Measurements from ENCODE around the gene HERC5.

HERC5 gene

GRCh38 chr4:88517825-88518224, 60.9 kb downstream of the HERC5 start:
- no peak overlapping the region for H3K4me3 ChIP-seq (ENCODE audit: insufficient read depth in 1 of 2, low read depth in 1 of 2, low read length in 2 of 2)
- no peak overlapping the region for H3K18ac ChIP-seq (ENCODE audit: low read depth in 1 of 2, low read length in 2 of 2)
- H2AK5ac ChIP-seq (ENCODE audit: low read length, severe bottlenecking) = no peak overlapping the region
- no peak overlapping the region for H3K27ac ChIP-seq (ENCODE audit: low read length, poor library complexity, severe bottlenecking)
- no peaks in the 10 kb centered on the region for H3K27me3 ChIP-seq (ENCODE audit: control insufficient read depth in 1 of 2, insufficient read depth in 1 of 2, low read length in 2 of 2)
- no peak overlapping the region for H3K4me2 ChIP-seq (ENCODE audit: low read length, poor library complexity, severe bottlenecking)
- no peak overlapping the region for H3K14ac ChIP-seq (ENCODE audit: low read length in 2 of 2)
- H4K91ac ChIP-seq (ENCODE audit: low read length) = no peak overlapping the region
- no peak overlapping the region for H3K23ac ChIP-seq (ENCODE audit: low read length in 2 of 2)
- peaks cover 0 to 22% of the 10 kb centered on the region in 2 experiments for H3K36me3 ChIP-seq (ENCODE audit: control insufficient read depth in 1 of 2, insufficient read depth in 2 of 2, low read depth in 1 of 2, low read length in 2 of 2)
- 83% methylated on average over 3 of the region's 3 CpGs for WGBS
- H3K4me1 ChIP-seq (ENCODE audit: control insufficient read depth, insufficient read depth, low read depth, low read length) = no peaks in the 10 kb centered on the region
- H3K79me1 ChIP-seq (replicated peaks; ENCODE audit: low read length, poor library complexity, severe bottlenecking) = peaks cover 4% of the 10 kb centered on the region
- H4K8ac ChIP-seq (ENCODE audit: low read length) = no peak overlapping the region
- no peak overlapping the region for H3K4ac ChIP-seq (ENCODE audit: low read depth in 1 of 2, low read length in 2 of 2)
- no peak overlapping the region for H2BK120ac ChIP-seq (ENCODE audit: low read depth, low read length)
- no peak overlapping the region for H3K9ac ChIP-seq (ENCODE audit: low read length)
- no peak for DNase-seq
- H3K9me3 ChIP-seq (ENCODE audit: control insufficient read depth, low read length) = no peaks in the 10 kb centered on the region
- no peak overlapping the region for H2AFZ ChIP-seq (ENCODE audit: low read depth, low read length)
- no peak overlapping the region for H2BK15ac ChIP-seq (ENCODE audit: low read depth, poor library complexity, severe bottlenecking)
- H2BK12ac ChIP-seq (ENCODE audit: low read length in 2 of 2) = no peak overlapping the region
- H2BK5ac ChIP-seq (ENCODE audit: low read depth, low read length, poor library complexity, severe bottlenecking) = no peak overlapping the region

DNA sequence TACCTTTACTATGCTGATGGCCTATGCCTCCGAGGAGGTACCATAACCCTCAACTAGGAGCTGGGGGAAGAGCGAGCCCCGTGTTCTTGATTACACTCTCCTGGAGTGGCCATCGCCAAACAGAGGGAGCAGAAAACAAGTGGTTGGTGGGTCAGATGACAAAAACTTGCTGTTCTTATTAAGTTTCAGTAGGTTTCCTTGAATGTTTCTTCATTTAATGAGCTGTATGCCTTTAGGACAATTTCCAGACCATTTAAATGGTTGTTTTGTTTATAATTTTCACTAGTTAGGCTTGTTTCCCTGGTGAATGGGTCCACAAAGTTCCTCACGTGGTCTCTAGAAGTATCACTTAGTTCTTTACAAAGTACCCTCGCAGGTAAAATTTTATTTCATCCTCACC, 62.0 kb downstream of the HERC5 start:
- Histone ChIP-seq H3K18ac (ENCODE audit: low read depth in 1 of 2, low read length in 2 of 2) (no peak overlapping the region), H2AFZ (ENCODE audit: low read depth, low read length) (no peak overlapping the region), H3K36me3 (ENCODE audit: control insufficient read depth in 1 of 2, insufficient read depth in 2 of 2, low read depth in 1 of 2, low read length in 2 of 2) (peaks cover 0 to 22% of the 10 kb centered on the region in 2 experiments), H2BK5ac (ENCODE audit: low read depth, low read length, poor library complexity, severe bottlenecking) (no peak overlapping the region), H3K4me1 (ENCODE audit: control insufficient read depth, insufficient read depth, low read depth, low read length) (peaks cover 2% of the 10 kb centered on the region), H3K23ac (ENCODE audit: low read length in 2 of 2) (no peak overlapping the region), H2AK5ac (ENCODE audit: low read length, severe bottlenecking) (no peak overlapping the region), H3K27ac (ENCODE audit: low read length, poor library complexity, severe bottlenecking) (no peak overlapping the region), H3K9ac (ENCODE audit: low read length) (no peak overlapping the region), H3K14ac (ENCODE audit: low read length in 2 of 2) (no peak overlapping the region), H4K8ac (ENCODE audit: low read length) (no peak overlapping the region), H2BK120ac (ENCODE audit: low read depth, low read length) (no peak overlapping the region), H3K27me3 (ENCODE audit: control insufficient read depth in 1 of 2, insufficient read depth in 1 of 2, low read length in 2 of 2) (no peaks in the 10 kb centered on the region), H3K4me3 (ENCODE audit: insufficient read depth in 1 of 2, low read depth in 1 of 2, low read length in 2 of 2) (no peak overlapping the region), H2BK12ac (ENCODE audit: low read length in 2 of 2) (no peak overlapping the region), H3K4me2 (ENCODE audit: low read length, poor library complexity, severe bottlenecking) (no peak overlapping the region), H2BK15ac (ENCODE audit: low read depth, poor library complexity, severe bottlenecking) (no peak overlapping the region), H3K4ac (ENCODE audit: low read depth in 1 of 2, low read length in 2 of 2) (no peak overlapping the region), H3K9me3 (ENCODE audit: control insufficient read depth, low read length) (no peaks in the 10 kb centered on the region), H3K79me1 (replicated peaks; ENCODE audit: low read length, poor library complexity, severe bottlenecking) (peaks cover 7% of the 10 kb centered on the region), H4K91ac (ENCODE audit: low read length) (no peak overlapping the region)
- 82% methylated on average over 5 of the region's 6 CpGs for WGBS
- DNase-seq = no peak

GRCh38 chr4:88522702-88523324, 65.9 kb downstream of the HERC5 start:
- peak overlapping the region; percentile 23 to 89 for H3K18ac ChIP-seq (ENCODE audit: low read depth in 1 of 2, low read length in 2 of 2)
- peak overlapping the region in 1 of 2 experiments; percentile 96 for H3K4ac ChIP-seq (ENCODE audit: low read depth in 1 of 2, low read length in 2 of 2)
- H3K4me3 ChIP-seq (ENCODE audit: insufficient read depth in 1 of 2, low read depth in 1 of 2, low read length in 2 of 2) = peak overlapping the region; percentile 84 to 95
- H2AK5ac ChIP-seq (ENCODE audit: low read length, severe bottlenecking) = no peak overlapping the region
- 2% methylated on average over 28 of the region's 28 CpGs for WGBS
- DNase-seq = peak; percentile 60
- no peaks in the 10 kb centered on the region for H3K9me3 ChIP-seq (ENCODE audit: control insufficient read depth, low read length)
- peaks cover 0 to 22% of the 10 kb centered on the region in 2 experiments for H3K36me3 ChIP-seq (ENCODE audit: control insufficient read depth in 1 of 2, insufficient read depth in 2 of 2, low read depth in 1 of 2, low read length in 2 of 2)
- peak overlapping the region; percentile 35 for H3K27ac ChIP-seq (ENCODE audit: low read length, poor library complexity, severe bottlenecking)
- peak overlapping the region in 1 of 2 experiments; percentile 66 for H3K23ac ChIP-seq (ENCODE audit: low read length in 2 of 2)
- H3K9ac ChIP-seq (ENCODE audit: low read length) = peak overlapping the region; percentile 96
- peak overlapping the region in 1 of 2 experiments; percentile 97 for H3K14ac ChIP-seq (ENCODE audit: low read length in 2 of 2)
- no peak overlapping the region for H2BK12ac ChIP-seq (ENCODE audit: low read length in 2 of 2)
- H2BK15ac ChIP-seq (ENCODE audit: low read depth, poor library complexity, severe bottlenecking) = peak overlapping the region; percentile 37
- H4K8ac ChIP-seq (ENCODE audit: low read length) = peak overlapping the region; percentile 95
- peak overlapping the region; percentile 1 for H4K91ac ChIP-seq (ENCODE audit: low read length)
- peaks cover 2% of the 10 kb centered on the region for H3K4me1 ChIP-seq (ENCODE audit: control insufficient read depth, insufficient read depth, low read depth, low read length)
- no peaks in the 10 kb centered on the region for H3K27me3 ChIP-seq (ENCODE audit: control insufficient read depth in 1 of 2, insufficient read depth in 1 of 2, low read length in 2 of 2)
- peaks cover 13% of the 10 kb centered on the region for H3K79me1 ChIP-seq (replicated peaks; ENCODE audit: low read length, poor library complexity, severe bottlenecking)
- H3K4me2 ChIP-seq (ENCODE audit: low read length, poor library complexity, severe bottlenecking) = peak overlapping the region; percentile 59
- no peak overlapping the region for H2BK120ac ChIP-seq (ENCODE audit: low read depth, low read length)
- H2AFZ ChIP-seq (ENCODE audit: low read depth, low read length) = peak overlapping the region; percentile 75
- H2BK5ac ChIP-seq (ENCODE audit: low read depth, low read length, poor library complexity, severe bottlenecking) = peak overlapping the region; percentile 83

DNA sequence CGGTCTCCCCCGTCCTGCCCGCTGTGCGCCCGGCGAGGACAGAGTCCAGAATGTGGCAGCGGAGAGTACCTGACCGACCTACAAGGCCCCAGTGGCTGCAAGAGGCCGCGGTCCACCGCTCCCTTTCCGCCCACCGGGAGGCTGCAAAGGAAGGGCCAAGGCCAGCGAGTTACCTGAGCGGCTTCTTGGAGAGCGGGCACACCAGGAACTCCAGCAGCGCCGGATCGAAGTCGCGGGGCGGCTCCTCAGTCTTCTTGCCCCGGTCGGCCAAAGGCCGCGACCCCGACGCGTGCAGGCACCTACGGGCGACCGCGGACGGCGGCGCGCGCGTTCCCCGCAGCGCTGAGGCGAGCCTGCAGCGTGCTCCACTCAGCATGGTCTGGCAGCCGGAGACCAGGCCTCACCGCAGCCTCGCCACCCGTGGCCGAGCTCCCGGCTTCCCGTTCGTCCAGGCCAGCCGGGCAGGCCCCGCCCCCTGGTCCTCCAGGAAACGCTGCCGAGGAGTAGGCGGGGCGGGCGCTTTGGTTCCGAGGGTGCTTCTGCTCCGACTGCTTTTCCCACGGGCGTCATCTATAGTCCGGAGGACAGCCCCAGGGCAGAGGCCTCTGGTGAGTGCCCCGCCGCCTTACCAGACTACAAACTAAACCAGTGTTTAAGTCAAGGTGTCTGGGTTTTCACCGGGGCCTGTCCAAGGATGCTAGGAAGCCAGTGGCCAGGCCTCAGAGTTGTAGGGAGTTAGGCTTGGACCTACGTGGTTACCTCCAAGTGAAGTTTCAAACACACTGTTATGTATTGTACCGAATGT, 66.6 kb downstream of the HERC5 start, which contains the start of gene PYURF:
PYURF (minus strand) TSS at position 452 of the 805 bp plus-strand sequence; CDS start at position 376, 76 bp downstream.
- Histone ChIP-seq H2BK15ac (ENCODE audit: low read depth, poor library complexity, severe bottlenecking) (peak within 1 kb of the TSS; percentile 64), H4K91ac (ENCODE audit: low read length) (peak within 1 kb of the TSS; percentile 74), H3K27me3 (ENCODE audit: control insufficient read depth in 1 of 2, insufficient read depth in 1 of 2, low read length in 2 of 2) (no peaks in the 10 kb centered on the region), H2BK120ac (ENCODE audit: low read depth, low read length) (peak within 1 kb of the TSS; percentile 1), H2AK5ac (ENCODE audit: low read length, severe bottlenecking) (no peak within 1 kb of the TSS), H3K4me2 (ENCODE audit: low read length, poor library complexity, severe bottlenecking) (peak within 1 kb of the TSS; percentile 66), H3K4ac (ENCODE audit: low read depth in 1 of 2, low read length in 2 of 2) (peak within 1 kb of the TSS in 1 of 2 experiments; percentile 96), H3K9ac (ENCODE audit: low read length) (peak within 1 kb of the TSS; percentile 96), H3K14ac (ENCODE audit: low read length in 2 of 2) (peak within 1 kb of the TSS in 1 of 2 experiments; percentile 97), H3K36me3 (ENCODE audit: control insufficient read depth in 1 of 2, insufficient read depth in 2 of 2, low read depth in 1 of 2, low read length in 2 of 2) (peaks cover 0 to 22% of the 10 kb centered on the region in 2 experiments), H2BK5ac (ENCODE audit: low read depth, low read length, poor library complexity, severe bottlenecking) (peak within 1 kb of the TSS; percentile 83), H3K9me3 (ENCODE audit: control insufficient read depth, low read length) (no peaks in the 10 kb centered on the region), H3K27ac (ENCODE audit: low read length, poor library complexity, severe bottlenecking) (peak within 1 kb of the TSS; percentile 71), H3K4me3 (ENCODE audit: insufficient read depth in 1 of 2, low read depth in 1 of 2, low read length in 2 of 2) (peak within 1 kb of the TSS; percentile 84 to 95), H4K8ac (ENCODE audit: low read length) (peak within 1 kb of the TSS; percentile 95), H3K23ac (ENCODE audit: low read length in 2 of 2) (peak within 1 kb of the TSS in 1 of 2 experiments; percentile 66), H3K18ac (ENCODE audit: low read depth in 1 of 2, low read length in 2 of 2) (peak within 1 kb of the TSS; percentile 82 to 89), H3K4me1 (ENCODE audit: control insufficient read depth, insufficient read depth, low read depth, low read length) (peaks cover 2% of the 10 kb centered on the region), H2BK12ac (ENCODE audit: low read length in 2 of 2) (peak within 1 kb of the TSS; percentile 18 to 42), H3K79me1 (replicated peaks; ENCODE audit: low read length, poor library complexity, severe bottlenecking) (peaks cover 13% of the 10 kb centered on the region), H2AFZ (ENCODE audit: low read depth, low read length) (peak within 1 kb of the TSS; percentile 75)
- DNase-seq = peak; percentile 97
- 1% methylated on average over 65 of the region's 68 CpGs for WGBS

All from mesenchymal stem cell (in vitro differentiated cells and primary cell).